ENCODE data around the gene TDRD9.
A peak's percentile ranks its signal among the peaks of the same experiment; 100 is the strongest.

The TDRD9 gene

DNA sequence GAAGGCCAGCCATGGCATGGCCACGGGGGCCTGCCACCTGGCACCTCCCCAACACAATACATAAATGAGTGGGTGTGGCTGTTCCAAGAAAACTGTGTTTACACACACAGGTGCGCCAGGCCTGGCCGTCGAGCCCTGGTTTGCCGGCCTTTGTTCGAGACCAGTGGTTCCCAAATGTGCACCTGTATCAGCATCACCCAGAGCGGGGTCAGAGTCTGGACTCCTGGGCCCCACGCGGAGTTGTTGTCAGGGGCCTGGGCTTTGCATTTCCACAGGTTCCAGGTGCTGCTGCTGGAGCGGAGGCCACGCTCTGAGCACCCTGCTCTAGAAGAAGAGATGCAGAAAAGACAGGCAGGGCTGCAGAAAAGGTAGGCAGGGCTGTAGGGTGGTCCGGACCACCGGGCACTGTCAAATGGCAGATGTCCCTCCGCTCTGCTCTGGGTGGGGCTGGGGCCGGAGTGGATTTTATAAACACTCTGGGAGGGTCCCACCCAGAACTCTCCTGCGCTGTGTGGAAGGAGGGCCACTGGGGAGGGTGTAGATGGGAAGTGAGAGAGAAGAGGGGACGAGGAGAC, 153.1 kb downstream of the TDRD9 start:
- DNase-seq, result no peak

GRCh38 chr14:104081951-104082464, 153.8 kb downstream of the TDRD9 start:
- DNase-seq, result no peak

DNA sequence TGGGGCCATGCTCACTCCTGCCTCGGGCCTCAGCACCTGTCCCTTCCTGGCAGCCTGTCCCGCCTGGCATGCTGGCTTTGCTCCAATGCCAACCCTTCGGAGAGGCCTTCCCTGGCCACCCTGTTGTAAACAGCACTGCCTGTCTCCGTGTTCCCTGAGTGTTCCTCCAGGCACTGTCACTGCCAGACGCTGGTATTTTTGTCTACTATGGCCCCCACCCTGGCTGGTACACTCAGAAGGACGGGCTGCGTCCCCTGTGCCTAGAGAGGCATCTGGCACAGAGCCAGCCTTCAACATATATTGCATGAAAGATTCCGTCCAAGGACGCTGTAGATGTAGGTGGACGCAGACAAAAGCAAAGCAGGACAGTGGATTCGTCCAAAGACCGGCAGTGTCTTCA, 154.6 kb downstream of the TDRD9 start:
- no peak for DNase-seq

DNA sequence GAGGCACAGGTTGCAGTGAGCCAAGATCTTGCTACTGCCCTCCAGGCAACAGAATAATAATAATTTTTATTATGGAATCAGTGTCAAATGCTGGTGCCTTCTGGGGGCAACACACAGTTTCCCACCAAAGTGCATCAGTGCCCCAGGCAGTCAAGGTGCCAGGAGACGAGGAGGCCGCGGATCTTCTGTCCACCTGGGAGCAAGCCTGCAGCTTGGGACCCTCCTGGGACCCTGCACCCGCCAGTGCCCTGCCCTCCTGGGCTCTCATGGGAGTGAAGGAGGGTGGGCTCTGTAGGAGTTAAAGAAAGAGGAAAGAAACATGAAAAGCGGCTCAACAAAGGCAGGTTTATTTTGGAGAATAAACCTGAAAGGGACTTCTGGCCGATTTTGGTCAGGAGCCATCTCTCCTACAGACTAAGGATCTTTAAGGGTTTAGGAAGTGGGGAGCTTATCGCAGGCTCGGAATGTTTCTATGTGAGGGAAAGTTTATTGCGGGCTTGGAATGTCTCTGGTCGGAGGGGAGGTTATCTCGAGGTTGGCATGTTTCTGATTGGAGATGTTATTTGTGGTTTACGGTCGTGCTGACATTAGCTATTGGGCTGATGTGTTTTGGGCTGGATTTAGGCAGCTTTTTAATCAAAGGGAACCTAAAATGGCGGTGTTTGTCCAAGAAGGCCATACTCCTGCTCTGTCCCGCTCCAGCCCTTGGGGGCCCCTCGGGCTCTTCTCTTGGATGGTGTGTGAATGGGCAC, 156.2 kb downstream of the TDRD9 start:
- DNase-seq, result no peak

GRCh38 chr14:104085032-104085888, 157.0 kb downstream of the TDRD9 start, which contains the start of gene ASPG:
TSS of gene ASPG (plus strand) at chr14:104085700. CDS start at chr14:104085771, 71 bp downstream.
- DNase-seq, result no peak

DNA sequence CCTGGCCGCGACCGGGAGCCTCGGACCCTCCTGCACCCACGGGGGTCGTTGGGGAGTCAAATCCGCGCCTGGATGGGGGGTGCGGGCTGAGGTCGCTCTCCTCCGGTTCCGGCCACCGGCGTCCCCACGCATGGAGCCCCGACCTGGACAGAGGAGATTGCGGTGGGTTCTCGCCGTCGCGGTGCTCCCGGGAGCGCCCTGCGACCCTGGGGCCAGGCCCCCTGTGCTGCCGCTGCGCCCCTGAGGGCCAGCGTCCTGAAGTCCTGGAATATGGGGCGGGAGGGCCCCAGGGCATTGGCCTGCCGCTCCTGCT, 157.6 kb downstream of the TDRD9 start:
- DNase-seq, result no peak

DNA sequence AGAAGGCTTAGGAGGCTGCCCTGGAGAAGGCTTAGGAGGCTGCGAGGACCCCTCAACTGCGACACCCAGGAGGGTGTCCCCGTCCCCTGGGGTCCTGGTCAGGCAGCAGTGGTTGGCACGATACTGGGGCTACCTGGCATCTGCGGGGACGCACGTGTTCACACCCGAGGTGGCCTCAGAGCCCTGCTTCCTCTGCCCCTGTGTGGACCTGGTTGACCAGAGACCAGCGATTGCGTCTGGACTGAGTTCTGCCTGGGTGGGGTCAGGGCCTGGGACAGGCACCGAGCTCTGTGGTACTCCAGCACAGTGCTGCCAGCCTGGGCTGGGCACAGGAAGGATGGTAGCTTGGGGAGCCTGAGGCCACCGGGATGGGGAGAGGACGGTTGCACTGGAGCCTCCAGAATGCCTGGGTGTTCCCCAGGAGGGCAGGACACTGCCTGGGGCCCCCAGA, 158.0 kb downstream of the TDRD9 start:
- DNase-seq, result no peak

- DNase-seq, result no peak
Observed at GRCh38 chr14:104086661-104087461, 158.6 kb downstream of the TDRD9 start.

DNA sequence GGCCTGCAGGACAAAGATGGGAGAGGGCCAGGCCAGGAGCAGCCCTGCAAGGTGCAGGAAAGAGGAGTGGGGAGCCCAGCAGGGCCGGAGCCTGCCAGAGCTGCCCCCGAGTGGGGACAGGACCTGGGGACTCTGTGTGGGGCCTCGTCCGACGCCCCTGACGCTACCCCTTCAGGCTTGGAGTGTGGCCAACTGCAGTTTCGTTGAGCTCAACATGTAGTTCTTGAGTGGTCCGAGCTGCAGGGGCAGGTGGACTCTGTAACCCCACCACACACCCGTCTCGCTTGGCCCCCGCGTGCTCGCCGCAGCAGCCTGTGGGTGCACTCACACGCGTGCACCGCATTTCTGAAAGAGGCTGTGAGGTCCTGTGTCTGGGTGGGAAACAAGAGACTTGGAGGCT, 159.2 kb downstream of the TDRD9 start:
- DNase-seq, result no peak

DNA sequence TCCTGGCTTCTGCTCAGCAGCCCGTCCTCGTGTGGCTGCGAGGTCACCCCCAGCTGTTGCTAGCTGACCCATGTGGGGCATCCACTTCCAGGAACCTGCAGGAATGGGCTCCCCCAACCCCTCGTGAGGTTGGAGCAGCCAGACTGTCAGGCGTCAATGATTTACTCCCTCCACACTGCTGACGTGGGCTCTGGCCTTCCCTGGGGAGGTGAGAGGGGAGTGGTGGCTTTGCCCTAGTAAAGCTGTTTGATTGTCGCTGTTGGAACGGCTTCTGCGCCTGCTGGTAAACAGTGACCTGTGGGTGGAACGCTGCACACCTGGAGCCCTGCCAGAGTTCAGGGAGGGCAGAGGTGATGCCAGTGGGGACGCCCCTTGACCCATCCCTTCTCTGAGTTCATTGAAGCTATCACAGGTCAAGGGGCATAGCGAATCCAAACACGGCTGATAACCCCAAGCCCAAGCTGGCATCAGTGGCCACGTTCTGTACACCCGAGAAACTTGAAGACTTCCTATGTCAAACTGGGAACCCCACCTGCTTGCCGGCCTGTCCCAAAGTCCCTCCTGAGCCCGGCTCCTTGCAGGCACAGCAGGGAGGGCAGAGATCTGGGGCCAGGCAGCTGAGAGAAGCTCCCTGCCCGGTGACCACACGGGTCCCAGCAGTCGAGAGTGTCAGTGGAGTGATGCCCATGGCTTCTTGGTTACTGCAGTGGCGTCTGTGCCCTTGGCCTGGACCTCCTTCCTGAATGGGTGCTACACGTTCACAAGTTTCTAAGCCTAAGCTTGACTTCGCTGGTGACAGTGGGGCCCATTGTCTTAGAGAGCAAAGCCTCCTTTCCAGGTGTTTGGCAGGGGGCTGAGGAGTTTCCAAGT, 160.0 kb downstream of the TDRD9 start:
- no peak for DNase-seq

GRCh38 chr14:104090071-104090748, 162.0 kb downstream of the TDRD9 start:
- no peak for DNase-seq

- DNase-seq, result no peak
Observed at GRCh38 chr14:104091061-104091926, 163.0 kb downstream of the TDRD9 start.

GRCh38 chr14:104091927-104092771, 163.9 kb downstream of the TDRD9 start:
- DNase-seq, result no peak

DNA sequence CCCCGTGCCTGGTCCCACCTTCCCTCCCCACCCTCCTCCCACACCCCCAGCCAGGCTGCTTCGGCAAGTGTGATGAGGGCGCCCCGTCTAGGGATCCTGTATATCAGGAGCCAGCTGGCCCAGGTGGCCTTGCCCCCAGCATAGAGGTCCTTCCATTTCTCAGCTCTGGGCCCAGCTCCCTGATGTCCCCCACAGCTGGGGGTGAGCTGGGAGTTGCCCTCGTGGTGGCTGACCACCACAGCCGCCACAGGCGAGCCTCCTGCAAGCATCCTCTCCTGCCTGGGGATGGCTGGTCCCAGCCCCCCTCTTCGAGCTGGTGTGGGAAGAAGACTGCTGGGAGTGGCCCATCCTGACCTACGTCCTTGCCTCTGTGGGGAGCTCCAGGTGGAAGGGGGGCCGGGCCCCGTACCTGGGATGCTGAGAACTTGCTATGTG, 164.7 kb downstream of the TDRD9 start:
- DNase-seq, result no peak

DNA sequence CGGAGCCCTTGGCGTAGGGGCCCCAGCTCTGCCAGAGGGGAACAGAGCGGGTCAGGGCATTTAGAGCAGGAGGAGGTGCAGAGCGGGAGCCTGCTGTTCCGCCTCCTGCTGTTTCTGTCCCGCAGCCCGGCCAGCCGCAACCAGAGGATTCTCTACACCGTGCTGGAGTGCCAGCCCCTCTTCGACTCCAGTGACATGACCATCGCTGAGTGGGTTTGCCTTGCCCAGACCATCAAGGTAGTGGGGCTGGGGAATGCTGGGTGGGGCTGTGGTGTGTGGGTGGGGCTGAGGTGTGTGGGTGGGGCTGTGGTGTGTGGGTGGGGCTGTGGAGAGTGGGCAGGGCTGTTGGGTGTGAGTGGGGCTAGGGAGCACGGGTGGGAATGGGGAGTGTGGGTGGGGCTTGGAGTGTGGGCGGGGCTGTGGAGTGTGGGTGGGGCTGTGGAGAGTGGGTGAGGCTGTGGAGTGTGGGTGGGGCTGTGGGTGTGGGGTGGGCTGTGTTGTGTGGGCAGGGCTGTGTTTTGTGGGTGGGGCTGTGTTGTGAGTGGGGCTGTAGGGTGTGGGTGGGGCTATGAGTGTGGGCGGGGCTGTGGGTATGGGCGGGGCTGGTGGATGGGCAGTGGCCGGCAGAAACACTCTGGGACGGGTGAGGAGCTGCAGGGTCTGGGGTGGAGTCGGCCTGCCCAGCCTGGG, 165.3 kb downstream of the TDRD9 start:
- no peak for DNase-seq

DNA sequence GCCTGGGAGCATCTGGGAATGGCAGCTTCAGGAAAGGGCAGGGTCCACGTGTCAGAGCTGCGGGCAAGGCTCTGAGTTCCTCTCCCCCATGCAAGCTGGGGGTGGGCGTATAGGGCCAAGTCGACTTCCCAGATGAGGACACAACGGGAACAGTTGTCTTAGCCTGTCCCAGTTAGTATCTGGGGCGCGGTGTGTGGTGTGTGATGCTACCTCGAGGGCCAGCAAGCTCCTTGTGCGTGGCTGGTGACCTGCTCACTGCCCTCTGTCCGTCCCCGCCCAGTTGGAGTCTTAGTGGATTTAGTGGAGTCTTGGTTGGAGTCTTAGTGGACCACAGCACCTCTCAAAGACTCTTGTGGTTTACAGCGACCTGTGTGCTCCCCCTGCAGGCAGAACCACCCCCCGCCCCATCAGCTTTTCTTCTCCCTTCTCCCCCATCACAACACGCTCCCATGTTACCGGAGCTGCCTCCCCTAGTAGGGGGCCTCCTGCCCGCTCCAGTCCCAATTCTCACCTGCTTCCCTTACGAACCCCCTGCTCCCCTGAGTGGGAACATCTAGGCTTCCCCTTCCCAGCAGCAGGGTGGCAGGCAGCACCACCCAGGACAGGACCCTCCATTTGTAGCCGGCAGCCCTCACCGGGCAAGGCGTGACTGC, 165.9 kb downstream of the TDRD9 start:
- DNase-seq, result no peak

GRCh38 chr14:104094709-104095425, 166.6 kb downstream of the TDRD9 start:
- peak; percentile 75 for DNase-seq
